ENCODE results near the gene RASD1.

DNA sequence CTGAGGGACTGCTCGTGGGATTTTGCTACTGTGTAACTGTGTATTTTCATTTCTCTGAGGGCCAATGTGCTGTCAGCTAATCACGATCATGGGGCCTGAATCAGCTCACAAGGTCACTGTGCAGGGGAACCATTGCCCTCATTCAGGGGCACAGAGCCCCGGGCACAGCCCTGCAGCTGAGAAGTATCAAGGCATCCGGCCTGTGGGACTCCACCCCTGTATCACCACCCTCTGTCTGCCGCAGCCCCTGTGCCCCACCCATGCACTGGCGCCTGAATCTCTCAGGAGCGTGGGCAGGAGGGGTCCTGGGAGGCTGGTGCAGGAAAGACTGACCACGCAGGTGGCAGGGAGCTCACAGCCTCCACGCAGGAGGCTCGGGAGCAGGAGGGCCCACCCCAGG, 43.4 kb upstream of the RASD1 start:
- TF ChIP-seq, protein P1, sequence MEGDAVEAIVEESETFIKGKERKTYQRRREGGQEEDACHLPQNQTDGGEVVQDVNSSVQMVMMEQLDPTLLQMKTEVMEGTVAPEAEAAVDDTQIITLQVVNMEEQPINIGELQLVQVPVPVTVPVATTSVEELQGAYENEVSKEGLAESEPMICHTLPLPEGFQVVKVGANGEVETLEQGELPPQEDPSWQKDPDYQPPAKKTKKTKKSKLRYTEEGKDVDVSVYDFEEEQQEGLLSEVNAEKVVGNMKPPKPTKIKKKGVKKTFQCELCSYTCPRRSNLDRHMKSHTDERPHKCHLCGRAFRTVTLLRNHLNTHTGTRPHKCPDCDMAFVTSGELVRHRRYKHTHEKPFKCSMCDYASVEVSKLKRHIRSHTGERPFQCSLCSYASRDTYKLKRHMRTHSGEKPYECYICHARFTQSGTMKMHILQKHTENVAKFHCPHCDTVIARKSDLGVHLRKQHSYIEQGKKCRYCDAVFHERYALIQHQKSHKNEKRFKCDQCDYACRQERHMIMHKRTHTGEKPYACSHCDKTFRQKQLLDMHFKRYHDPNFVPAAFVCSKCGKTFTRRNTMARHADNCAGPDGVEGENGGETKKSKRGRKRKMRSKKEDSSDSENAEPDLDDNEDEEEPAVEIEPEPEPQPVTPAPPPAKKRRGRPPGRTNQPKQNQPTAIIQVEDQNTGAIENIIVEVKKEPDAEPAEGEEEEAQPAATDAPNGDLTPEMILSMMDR (IDR thresholded peaks at IDR 0.05) = no peak
- no peak for TF ChIP-seq POLR2A (IDR thresholded peaks at IDR 0.05)

Data from lower leg skin (tissue), 3 donors.